IPS-NIHi7 (cell line): Measurements from ENCODE around the gene OR2T34.
"Not testable (repeated sequence)": the region's sequence is repeated elsewhere in the genome, so short reads cannot be mapped to it uniquely, and the experiment has no call there.

ENCODE experiments used
- DNase-seq: peaks from one replicate; pipeline ENCODE4 v3.0.0; 2012; ENCODE audit warnings: mixed read lengths; ENCODE audit errors: extremely low spot score

OR2T34 gene

GRCh38 chr1:248562672-248563071, 11.9 kb downstream of the OR2T34 start, which contains the start of gene OR2T29:
Gene OR2T29, minus strand, starts transcription at chr1:248562772. Its CDS starts 3,281 bp downstream, at chr1:248559491.
- DNase-seq, result not testable (repeated sequence)

- not testable (repeated sequence) for DNase-seq
These were observed 23.5 kb downstream of the OR2T34 start for GRCh38 chr1:248551027-248551426.

- DNase-seq, result not testable (repeated sequence)
These were observed 27.2 kb downstream of the OR2T34 start for GRCh38 chr1:248547383-248547782.

- not testable (repeated sequence) for DNase-seq
These were observed 37.1 kb downstream of the OR2T34 start for GRCh38 chr1:248537449-248537848.
